Mesothelial cell of epicardium (in vitro differentiated cells): Measurements from ENCODE around the gene CSK. TPM values are rescaled to one million over a fixed set of nuclear protein-coding genes. Genes with fewer than 3 reads are reported as not detected.
A peak's percentile ranks its signal among the peaks of the same experiment; 100 is the strongest.

ENCODE experiments used
- DNase-seq, 2 experiments: peaks; one replicate each; pipeline ENCODE4 v3.0.0; 2021; ENCODE audit warnings: low spot score in 2 of 2; ENCODE audit not compliant: unreplicated experiment in 2 of 2
- H3K27ac Mint-ChIP-seq: 2 replicates; pipeline ENCODE4 v1.8.0; 2021; ENCODE audit warnings: mixed read lengths
- H3K27me3 Mint-ChIP-seq: 2 replicates; pipeline ENCODE4 v1.8.0; 2021; ENCODE audit warnings: low read depth, mixed read lengths
- H3K36me3 Mint-ChIP-seq: 2 replicates; pipeline ENCODE4 v1.8.0; 2021; ENCODE audit warnings: mixed read lengths
- H3K4me1 Mint-ChIP-seq: 2 replicates; pipeline ENCODE4 v1.8.0; 2021; ENCODE audit warnings: mixed read lengths
- H3K4me3 Mint-ChIP-seq: 2 replicates; pipeline ENCODE4 v1.8.0; 2021; ENCODE audit warnings: mild to moderate bottlenecking, moderate library complexity, mixed read lengths
- H3K9me3 Mint-ChIP-seq: 2 replicates; pipeline ENCODE4 v1.8.0; 2021; ENCODE audit warnings: mixed read lengths
- CTCF ChIP-seq: fragments of 200-600 bp; sonication (generic); IDR thresholded peaks from one replicate; pipeline ENCODE4 v1.5.0; 2021; ENCODE audit warnings: antibody characterized with exemption; ENCODE audit not compliant: unreplicated experiment
- total RNA-seq: library from RNA; stranded (reverse); gene quantifications from 3 replicates; pipeline ENCODE4 v1.2.1, GENCODE V29; 2021

Gene CSK
- total RNA-seq, 1 donor from 2014 or later: 58.1 TPM

GRCh38 chr15:74777769-74778598 lies 3.9 kb upstream of the CSK start:
- Mint-ChIP-seq H3K9me3 (no peaks in the 10 kb centered on the region), H3K4me3 (no peak overlapping the region), H3K4me1 (peaks cover 38% of the 10 kb centered on the region), H3K27ac (peak overlapping the region; percentile 48), H3K36me3 (no peaks in the 10 kb centered on the region), H3K27me3 (peaks cover 2% of the 10 kb centered on the region)
- no peak for DNase-seq
- no peak for TF ChIP-seq CTCF

GRCh38 chr15:74778599-74778970 lies 3.3 kb upstream of the CSK start:
- no peaks in the 10 kb centered on the region for H3K9me3 Mint-ChIP-seq
- peaks cover 2% of the 10 kb centered on the region for H3K27me3 Mint-ChIP-seq
- DNase-seq: no peak
- no peaks in the 10 kb centered on the region for H3K36me3 Mint-ChIP-seq
- peaks cover 44% of the 10 kb centered on the region for H3K4me1 Mint-ChIP-seq
- no peak overlapping the region for H3K4me3 Mint-ChIP-seq
- no peak for TF ChIP-seq CTCF
- peak overlapping the region; percentile 48 for H3K27ac Mint-ChIP-seq

- Mint-ChIP-seq H3K9me3 (no peaks in the 10 kb centered on the region), H3K27ac (no peak overlapping the region), H3K27me3 (peaks cover 2% of the 10 kb centered on the region), H3K4me1 (peaks cover 49% of the 10 kb centered on the region), H3K4me3 (no peak overlapping the region), H3K36me3 (no peaks in the 10 kb centered on the region)
- no peak for TF ChIP-seq CTCF
- DNase-seq: no peak
Measured at GRCh38 chr15:74779162-74779648, 2.7 kb upstream of the CSK start.

- TF ChIP-seq CTCF: no peak
- no peak overlapping the region for H3K27ac Mint-ChIP-seq
- H3K4me1 Mint-ChIP-seq: peaks cover 50% of the 10 kb centered on the region
- peaks cover 2% of the 10 kb centered on the region for H3K27me3 Mint-ChIP-seq
- no peaks in the 10 kb centered on the region for H3K36me3 Mint-ChIP-seq
- H3K9me3 Mint-ChIP-seq: no peaks in the 10 kb centered on the region
- peak overlapping the region; percentile 76 for H3K4me3 Mint-ChIP-seq
- DNase-seq: no peak
Measured at GRCh38 chr15:74780523-74781430, 1.1 kb upstream of the CSK start.

GRCh38 chr15:74782259-74783071 lies 585 bp downstream of the CSK start:
- Mint-ChIP-seq H3K9me3 (no peaks in the 10 kb centered on the region), H3K27ac (peak overlapping the region; percentile 72), H3K27me3 (peaks cover 2% of the 10 kb centered on the region), H3K4me3 (peak overlapping the region; percentile 85), H3K36me3 (no peaks in the 10 kb centered on the region), H3K4me1 (peaks cover 44% of the 10 kb centered on the region)
- TF ChIP-seq CTCF: no peak
- no peak for DNase-seq
